Astrocyte (in vitro differentiated cells and primary cell): ENCODE measurements around the gene BPIFA2. TPM values are rescaled to one million over a fixed set of nuclear protein-coding genes. Genes with fewer than 3 reads are reported as not detected.

Experiments used
- DNase-seq: peaks from one replicate; pipeline ENCODE4 v3.0.0-alpha.2; 2010; ENCODE audit warnings: low read depth
- FAIRE-seq: peaks from 2 replicates; lab custom pipeline; 2011; peaks lifted over from hg19 to GRCh38; lab: Jason Lieb, UNC
- H2AFZ ChIP-seq: 2 replicates; pipeline ENCODE4 v1.6.0; 2012; ENCODE audit warnings: low read depth, low read length, inconsistent platforms
- H3K27ac ChIP-seq: 2 replicates; pipeline ENCODE4 v1.5.1; 2011; ENCODE audit warnings: low read depth, low read length, inconsistent platforms
- H3K27me3 ChIP-seq: 2 replicates; pipeline ENCODE4 v1.6.0; 2011; ENCODE audit warnings: low read length, inconsistent platforms; ENCODE audit not compliant: insufficient read depth
- H3K36me3 ChIP-seq: 2 replicates; pipeline ENCODE4 v1.5.1; 2011; ENCODE audit warnings: low read length, inconsistent platforms; ENCODE audit not compliant: insufficient read depth
- H3K4me1 ChIP-seq: 2 replicates; pipeline ENCODE4 v1.5.1; 2011; ENCODE audit warnings: low read length, inconsistent platforms; ENCODE audit not compliant: insufficient read depth
- H3K4me2 ChIP-seq: 2 replicates; pipeline ENCODE4 v1.6.0; 2012; ENCODE audit warnings: low read length, inconsistent platforms
- H3K4me3 ChIP-seq: 2 replicates; pipeline ENCODE4 v1.5.1; 2011; ENCODE audit warnings: low read depth, mild to moderate bottlenecking, low read length, inconsistent platforms; ENCODE audit not compliant: insufficient read depth
- H3K79me2 ChIP-seq: 2 replicates; pipeline ENCODE4 v1.6.0; 2012; ENCODE audit warnings: mild to moderate bottlenecking, low read length, inconsistent platforms; ENCODE audit not compliant: insufficient read depth
- H3K9ac ChIP-seq: 2 replicates; pipeline ENCODE4 v1.6.0; 2012; ENCODE audit warnings: mild to moderate bottlenecking, low read length, inconsistent platforms
- H3K9me3 ChIP-seq: 2 replicates; pipeline ENCODE4 v1.5.1; 2012; ENCODE audit warnings: low read depth, mild to moderate bottlenecking, low read length, inconsistent platforms; ENCODE audit not compliant: insufficient read depth
- H4K20me1 ChIP-seq: 2 replicates; pipeline ENCODE4 v1.6.0; 2012; ENCODE audit warnings: low read length, inconsistent platforms; ENCODE audit not compliant: insufficient read depth
- H3K27ac Mint-ChIP-seq: one replicate; pipeline ENCODE4 v1.8.0; 2021; ENCODE audit warnings: mild to moderate bottlenecking, mixed read lengths; ENCODE audit not compliant: unreplicated experiment
- H3K27me3 Mint-ChIP-seq: one replicate; pipeline ENCODE4 v1.8.0; 2021; ENCODE audit warnings: low read depth, mixed read lengths; ENCODE audit not compliant: unreplicated experiment
- H3K36me3 Mint-ChIP-seq: one replicate; pipeline ENCODE4 v1.8.0; 2021; ENCODE audit warnings: low read depth, mixed read lengths; ENCODE audit not compliant: unreplicated experiment
- H3K4me1 Mint-ChIP-seq: one replicate; pipeline ENCODE4 v1.8.0; 2021; ENCODE audit warnings: low read depth, mixed read lengths; ENCODE audit not compliant: unreplicated experiment
- H3K4me3 Mint-ChIP-seq: one replicate; pipeline ENCODE4 v1.8.0; 2021; ENCODE audit warnings: mild to moderate bottlenecking, moderate library complexity, mixed read lengths; ENCODE audit not compliant: unreplicated experiment
- H3K9me3 Mint-ChIP-seq: one replicate; pipeline ENCODE4 v1.8.0; 2021; ENCODE audit warnings: mild to moderate bottlenecking, mixed read lengths; ENCODE audit not compliant: unreplicated experiment
- CTCF ChIP-seq: IDR thresholded peaks from 2 replicates; pipeline ENCODE4 v1.5.1; 2011; ENCODE audit warnings: low read depth, mild to moderate bottlenecking, inconsistent platforms, low read length, moderate library complexity; ENCODE audit not compliant: insufficient read depth
- EZH2 ChIP-seq: IDR thresholded peaks from 2 replicates; pipeline ENCODE4 v1.6.1; 2012; ENCODE audit warnings: mild to moderate bottlenecking, low read length, inconsistent platforms; ENCODE audit not compliant: insufficient read depth
- total RNA-seq: library from RNA; stranded (reverse); gene quantifications from 2 replicates; pipeline ENCODE4 v1.2.1, GENCODE V29; 2021

The BPIFA2 gene
- total RNA-seq, 1 donor from 2014 or later, result not detected

GRCh38 chr20:33224399-33224798, 56.4 kb downstream of the BPIFA2 start:
- no peak overlapping the region for H3K27ac Mint-ChIP-seq
- TF ChIP-seq EZH2 (no peak), CTCF (no peak)
- no peaks in the 10 kb centered on the region for H3K4me1 ChIP-seq
- H3K4me3 Mint-ChIP-seq, result no peak overlapping the region
- H4K20me1 ChIP-seq, result no peaks in the 10 kb centered on the region
- no peaks in the 10 kb centered on the region for H3K79me2 ChIP-seq
- peaks cover 52% of the 10 kb centered on the region for H3K27me3 Mint-ChIP-seq
- no peaks in the 10 kb centered on the region for H3K9me3 Mint-ChIP-seq
- no peak overlapping the region for H3K9ac ChIP-seq
- H3K9me3 ChIP-seq, result no peaks in the 10 kb centered on the region
- no peak overlapping the region for H2AFZ ChIP-seq
- DNase-seq, result no peak
- H3K4me2 ChIP-seq, result no peak overlapping the region
- no peak overlapping the region for H3K27ac ChIP-seq
- H3K36me3 ChIP-seq, result no peaks in the 10 kb centered on the region
- no peaks in the 10 kb centered on the region for H3K27me3 ChIP-seq
- no peaks in the 10 kb centered on the region for H3K4me1 Mint-ChIP-seq
- H3K4me3 ChIP-seq, result no peak overlapping the region
- FAIRE-seq, result no peak
- no peaks in the 10 kb centered on the region for H3K36me3 Mint-ChIP-seq

GRCh38 chr20:33229843-33230242, 61.9 kb downstream of the BPIFA2 start:
- no peaks in the 10 kb centered on the region for H3K4me1 Mint-ChIP-seq
- Histone ChIP-seq H3K9ac (no peak overlapping the region), H3K4me3 (no peak overlapping the region), H3K27me3 (peaks cover 10% of the 10 kb centered on the region), H3K27ac (no peak overlapping the region), H3K4me1 (no peaks in the 10 kb centered on the region), H3K9me3 (no peaks in the 10 kb centered on the region), H3K4me2 (no peak overlapping the region), H2AFZ (no peak overlapping the region), H3K79me2 (no peaks in the 10 kb centered on the region), H3K36me3 (no peaks in the 10 kb centered on the region), H4K20me1 (no peaks in the 10 kb centered on the region)
- no peak overlapping the region for H3K4me3 Mint-ChIP-seq
- no peak for TF ChIP-seq CTCF
- TF ChIP-seq EZH2, result no peak
- H3K36me3 Mint-ChIP-seq, result no peaks in the 10 kb centered on the region
- FAIRE-seq (no peak), DNase-seq (no peak)
- H3K27me3 Mint-ChIP-seq, result peaks cover 69% of the 10 kb centered on the region
- H3K9me3 Mint-ChIP-seq, result no peaks in the 10 kb centered on the region
- H3K27ac Mint-ChIP-seq, result no peak overlapping the region

Other genes with a start within 250 kb of the BPIFA2 start
- not detected in 2 replicates for gene SUN5, start 163.7 kb upstream of the BPIFA2 start, total RNA-seq
- gene BPIFB2, start 160.5 kb upstream of the BPIFA2 start, total RNA-seq, result not detected in 2 replicates
- not detected in 2 replicates for gene BPIFB6, start 136.5 kb upstream of the BPIFA2 start, total RNA-seq
- not detected in 2 replicates for gene BPIFB3, start 114.3 kb upstream of the BPIFA2 start, total RNA-seq
- gene BPIFB4, start 88.5 kb upstream of the BPIFA2 start, total RNA-seq, result not detected in 2 replicates
- gene BPIFA3, start 49.2 kb downstream of the BPIFA2 start, total RNA-seq, result not detected in 2 replicates
- not detected in 2 replicates for gene BPIFA1, start 67.8 kb downstream of the BPIFA2 start, total RNA-seq
- gene BPIFB1, start 115.1 kb downstream of the BPIFA2 start, total RNA-seq, result not detected in 2 replicates
- gene CDK5RAP1, start 233.4 kb downstream of the BPIFA2 start, total RNA-seq, result 24.9 and 29.2 TPM in 2 replicates